GM13976 (cell line): ENCODE results near the gene PTPN1.

ENCODE experiments used
- DNase-seq: peaks from one replicate; pipeline ENCODE4 v3.0.0; 2012; ENCODE audit warnings: low spot score
- CTCF ChIP-seq: IDR thresholded peaks from 2 replicates; pipeline ENCODE4 v1.5.1; 2012; ENCODE audit warnings: borderline replicate concordance, mild to moderate bottlenecking; ENCODE audit not compliant: insufficient read depth; ENCODE audit errors: extremely low read depth, missing control alignments, control extremely low read depth
- in situ Hi-C: fragments of 300-500 bp; cut with MboI; formaldehyde crosslinking; loops from one replicate; pipeline ENCODE4 v1.12.0; 2022; ENCODE audit warnings: low sequenced_read_pairs, mixed read lengths, inconsistent platforms; ENCODE audit not compliant: unreplicated experiment

The PTPN1 gene

GRCh38 chr20:50481741-50482140 is 28.4 kb upstream of the PTPN1 start:
- in situ Hi-C loops = no loop called here
- no peak for TF ChIP-seq CTCF
- DNase-seq = no peak

GRCh38 chr20:50482396-50482981 is 27.7 kb upstream of the PTPN1 start:
- TF ChIP-seq CTCF = no peak
- no peak for DNase-seq
- in situ Hi-C loops = no loop called here

- no peak for TF ChIP-seq CTCF
- in situ Hi-C loops = no loop called here
- no peak for DNase-seq
These were observed 25.8 kb upstream of the PTPN1 start for GRCh38 chr20:50484271-50484976.

GRCh38 chr20:50487397-50487796 is 22.8 kb upstream of the PTPN1 start:
- no peak for TF ChIP-seq CTCF
- no peak for DNase-seq
- in situ Hi-C loops = no loop called here

- no peak for TF ChIP-seq CTCF
- no peak for DNase-seq
- in situ Hi-C loops = no loop called here
These were observed 21.9 kb upstream of the PTPN1 start for GRCh38 chr20:50488236-50488806.

GRCh38 chr20:50491168-50491567 is 19.0 kb upstream of the PTPN1 start:
- no peak for TF ChIP-seq CTCF

More at GRCh38 chr20:50491168-50491567, 19.0 kb upstream of the PTPN1 start:
- in situ Hi-C loops = no loop called here
- no peak for DNase-seq
